ENCODE measurements around the gene PROZ. TPM values are rescaled to one million over a fixed set of nuclear protein-coding genes. Genes with fewer than 3 reads are reported as not detected.

The PROZ gene
- total RNA-seq, 2 experiments from 2014 or later: not detected

- peaks cover 6% of the 10 kb centered on the region for H3K9me3 Mint-ChIP-seq
- intact Hi-C loops (cut with micrococcal nuclease): no loop called here
- H3K4me1 Mint-ChIP-seq (ENCODE audit: low read depth): peaks cover 5% of the 10 kb centered on the region
- no peaks in the 10 kb centered on the region for H3K27me3 Mint-ChIP-seq
- peaks cover 3% of the 10 kb centered on the region for H3K36me3 Mint-ChIP-seq
- POLR2A ChIA-PET: no interaction called here
- DNase-seq: no peak
- H3K27ac Mint-ChIP-seq: no peak overlapping the region
- no peak overlapping the region for H3K4me3 Mint-ChIP-seq
- CTCF ChIA-PET: no interaction called here
Measured at GRCh38 chr13:113140677-113141600, 17.5 kb upstream of the PROZ start.

DNA sequence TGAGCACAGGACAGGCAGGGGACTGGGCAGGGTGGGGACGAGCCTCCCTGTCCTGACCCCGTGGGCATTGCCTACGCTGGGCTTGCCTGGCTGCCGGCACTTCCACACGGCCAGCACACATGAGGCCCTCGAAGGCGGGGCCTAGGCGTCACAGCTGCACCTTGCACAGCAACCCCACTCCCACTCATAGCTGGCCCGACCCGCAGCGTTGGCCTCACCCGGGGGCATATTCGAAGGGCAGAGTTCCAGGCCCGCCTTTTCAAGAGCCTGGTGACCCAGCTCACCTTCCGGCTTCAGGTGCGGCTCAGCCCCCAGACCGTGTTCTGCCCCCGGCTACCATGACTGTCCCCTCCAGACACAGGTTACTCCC, 16.9 kb upstream of the PROZ start:
- POLR2A ChIA-PET: no interaction called here
- Mint-ChIP-seq H3K9me3 (peaks cover 8% of the 10 kb centered on the region), H3K4me1 (ENCODE audit: low read depth) (peaks cover 5% of the 10 kb centered on the region), H3K36me3 (peaks cover 3% of the 10 kb centered on the region), H3K4me3 (no peak overlapping the region), H3K27ac (no peak overlapping the region), H3K27me3 (no peaks in the 10 kb centered on the region)
- DNase-seq: no peak
- intact Hi-C loops (cut with micrococcal nuclease): no loop called here
- CTCF ChIA-PET: no interaction called here

- Mint-ChIP-seq H3K27ac (no peak overlapping the region), H3K9me3 (peaks cover 8% of the 10 kb centered on the region), H3K36me3 (peaks cover 3% of the 10 kb centered on the region), H3K4me1 (ENCODE audit: low read depth) (peaks cover 5% of the 10 kb centered on the region), H3K4me3 (no peak overlapping the region), H3K27me3 (no peaks in the 10 kb centered on the region)
- no peak for DNase-seq
- intact Hi-C loops (cut with micrococcal nuclease): no loop called here
- CTCF ChIA-PET: no interaction called here
- POLR2A ChIA-PET: no interaction called here
Measured at GRCh38 chr13:113142876-113143275, 15.6 kb upstream of the PROZ start.

DNA sequence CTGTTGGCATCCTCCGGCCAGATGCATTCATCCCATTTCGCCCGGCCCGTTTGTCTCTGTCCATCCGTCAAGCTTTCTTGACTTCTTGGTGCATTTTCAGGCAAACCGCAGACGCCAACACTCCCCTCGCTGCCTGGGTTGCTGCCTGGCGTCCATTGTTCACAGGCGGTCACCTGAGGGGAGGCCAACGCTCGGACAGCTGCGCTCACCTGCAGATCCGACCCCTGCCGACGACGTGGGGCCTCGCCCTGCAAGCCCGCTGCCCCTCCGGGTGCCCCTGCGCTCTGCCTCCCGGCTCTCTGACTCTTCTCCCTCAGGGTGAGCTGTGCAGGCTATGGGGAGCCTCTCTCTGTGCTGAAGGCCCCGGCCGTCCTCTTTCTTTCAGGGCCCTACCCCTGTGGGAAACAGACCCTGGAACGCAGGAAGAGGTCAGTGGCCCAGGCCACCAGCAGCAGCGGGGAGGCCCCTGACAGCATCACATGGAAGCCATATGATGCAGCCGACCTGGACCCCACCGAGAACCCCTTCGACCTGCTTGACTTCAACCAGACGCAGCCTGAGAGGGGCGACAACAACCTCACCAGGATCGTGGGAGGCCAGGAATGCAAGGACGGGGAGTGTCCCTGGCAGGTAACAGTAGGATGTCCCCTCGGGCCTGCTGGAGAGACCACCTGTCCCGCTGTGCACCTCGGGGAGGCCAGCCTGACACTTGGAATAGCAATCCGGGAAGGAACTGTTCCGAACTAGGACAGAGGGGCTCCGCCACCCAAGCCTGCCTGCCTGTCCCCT, 14.8 kb upstream of the PROZ start:
- ChIA-PET POLR2A (no interaction called here), CTCF (no interaction called here)
- Mint-ChIP-seq H3K27ac (no peak overlapping the region), H3K36me3 (peaks cover 3% of the 10 kb centered on the region), H3K4me3 (no peak overlapping the region), H3K27me3 (no peaks in the 10 kb centered on the region), H3K4me1 (ENCODE audit: low read depth) (peaks cover 5% of the 10 kb centered on the region), H3K9me3 (peaks cover 8% of the 10 kb centered on the region)
- DNase-seq: no peak
- intact Hi-C loops (cut with micrococcal nuclease): no loop called here

GRCh38 chr13:113144255-113144629, 14.2 kb upstream of the PROZ start:
- POLR2A ChIA-PET: no interaction called here
- intact Hi-C loops (cut with micrococcal nuclease): no loop called here
- Mint-ChIP-seq H3K36me3 (peaks cover 3% of the 10 kb centered on the region), H3K9me3 (peaks cover 8% of the 10 kb centered on the region), H3K27ac (no peak overlapping the region), H3K27me3 (no peaks in the 10 kb centered on the region), H3K4me1 (ENCODE audit: low read depth) (peaks cover 5% of the 10 kb centered on the region), H3K4me3 (no peak overlapping the region)
- CTCF ChIA-PET: no interaction called here
- DNase-seq: peak; percentile 1

DNA sequence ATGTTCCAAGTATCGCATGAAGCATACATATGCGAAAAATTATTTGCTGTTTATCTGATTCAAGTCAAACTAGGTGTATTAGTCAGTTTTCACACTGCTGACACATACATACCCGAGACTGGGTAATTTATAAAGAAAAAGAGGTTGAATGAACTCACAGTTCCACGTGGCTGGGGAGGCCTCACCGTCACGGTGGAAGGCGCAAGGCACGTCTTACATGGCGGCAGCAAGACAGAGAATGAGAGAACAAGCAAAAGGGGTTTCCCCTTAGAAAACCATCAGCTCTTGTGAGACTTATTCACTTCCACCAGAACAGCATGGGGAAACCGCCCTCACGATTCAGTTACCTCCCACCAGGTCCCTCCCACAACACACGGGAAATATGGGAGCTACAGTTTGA, 13.0 kb upstream of the PROZ start:
- Mint-ChIP-seq H3K9me3 (peaks cover 8% of the 10 kb centered on the region), H3K4me3 (no peak overlapping the region), H3K27me3 (no peaks in the 10 kb centered on the region), H3K36me3 (peaks cover 3% of the 10 kb centered on the region), H3K4me1 (ENCODE audit: low read depth) (peaks cover 5% of the 10 kb centered on the region), H3K27ac (peak overlapping the region; percentile 42)
- ChIA-PET CTCF (no interaction called here), POLR2A (no interaction called here)
- peak; percentile 78 for DNase-seq
- intact Hi-C loops (cut with micrococcal nuclease): no loop called here

- peaks cover 5% of the 10 kb centered on the region for H3K4me1 Mint-ChIP-seq (ENCODE audit: low read depth)
- DNase-seq: peak; percentile 14
- H3K9me3 Mint-ChIP-seq: peaks cover 8% of the 10 kb centered on the region
- H3K4me3 Mint-ChIP-seq: no peak overlapping the region
- H3K27me3 Mint-ChIP-seq: peaks cover 1% of the 10 kb centered on the region
- POLR2A ChIA-PET: no interaction called here
- H3K36me3 Mint-ChIP-seq: peaks cover 3% of the 10 kb centered on the region
- peak overlapping the region; percentile 42 for H3K27ac Mint-ChIP-seq
- intact Hi-C loops (cut with micrococcal nuclease): no loop called here
- CTCF ChIA-PET: no interaction called here
Measured at GRCh38 chr13:113145911-113146598, 12.4 kb upstream of the PROZ start.

DNA sequence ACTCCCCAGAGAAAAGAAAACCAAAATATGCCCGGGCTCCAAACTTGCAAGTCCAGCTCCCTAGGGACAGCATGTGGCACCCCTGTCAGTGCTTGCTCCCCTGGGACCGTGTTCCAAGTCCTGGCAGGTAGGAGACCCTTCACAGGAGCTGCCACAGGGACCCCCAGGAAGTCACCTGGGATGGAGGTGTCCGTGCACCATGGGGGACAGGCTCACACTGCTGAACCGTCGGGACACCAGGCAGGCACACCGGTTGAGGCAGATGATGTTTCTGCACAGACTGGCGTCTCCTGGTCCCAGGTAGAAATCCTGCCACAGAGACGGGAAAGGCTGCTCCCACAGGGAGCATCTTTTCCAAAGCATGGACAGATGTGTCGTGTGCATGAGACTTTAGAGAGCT, 11.7 kb upstream of the PROZ start:
- Mint-ChIP-seq H3K27me3 (peaks cover 2% of the 10 kb centered on the region), H3K36me3 (peaks cover 3% of the 10 kb centered on the region), H3K4me3 (no peak overlapping the region), H3K27ac (no peak overlapping the region), H3K9me3 (peaks cover 8% of the 10 kb centered on the region), H3K4me1 (ENCODE audit: low read depth) (peaks cover 7% of the 10 kb centered on the region)
- ChIA-PET CTCF (no interaction called here), POLR2A (no interaction called here)
- intact Hi-C loops (cut with micrococcal nuclease): no loop called here
- DNase-seq: peak; percentile 2

- peak; percentile 4 for DNase-seq
- ChIA-PET POLR2A (no interaction called here), CTCF (no interaction called here)
- H3K4me3 Mint-ChIP-seq: no peak overlapping the region
- peaks cover 2% of the 10 kb centered on the region for H3K27me3 Mint-ChIP-seq
- no peak overlapping the region for H3K27ac Mint-ChIP-seq
- H3K4me1 Mint-ChIP-seq (ENCODE audit: low read depth): peaks cover 9% of the 10 kb centered on the region
- H3K9me3 Mint-ChIP-seq: peaks cover 8% of the 10 kb centered on the region
- H3K36me3 Mint-ChIP-seq: peaks cover 3% of the 10 kb centered on the region
- intact Hi-C loops (cut with micrococcal nuclease): no loop called here
Measured at GRCh38 chr13:113147206-113147605, 11.2 kb upstream of the PROZ start.

- Mint-ChIP-seq H3K9me3 (peaks cover 8% of the 10 kb centered on the region), H3K4me3 (no peak overlapping the region), H3K36me3 (peaks cover 3% of the 10 kb centered on the region), H3K27me3 (peaks cover 2% of the 10 kb centered on the region), H3K27ac (no peak overlapping the region), H3K4me1 (ENCODE audit: low read depth) (peaks cover 19% of the 10 kb centered on the region)
- intact Hi-C loops (cut with micrococcal nuclease): no loop called here
- POLR2A ChIA-PET: no interaction called here
- CTCF ChIA-PET: no interaction called here
- DNase-seq: peak; percentile 1
Measured at GRCh38 chr13:113148407-113148806, 10.0 kb upstream of the PROZ start.

DNA sequence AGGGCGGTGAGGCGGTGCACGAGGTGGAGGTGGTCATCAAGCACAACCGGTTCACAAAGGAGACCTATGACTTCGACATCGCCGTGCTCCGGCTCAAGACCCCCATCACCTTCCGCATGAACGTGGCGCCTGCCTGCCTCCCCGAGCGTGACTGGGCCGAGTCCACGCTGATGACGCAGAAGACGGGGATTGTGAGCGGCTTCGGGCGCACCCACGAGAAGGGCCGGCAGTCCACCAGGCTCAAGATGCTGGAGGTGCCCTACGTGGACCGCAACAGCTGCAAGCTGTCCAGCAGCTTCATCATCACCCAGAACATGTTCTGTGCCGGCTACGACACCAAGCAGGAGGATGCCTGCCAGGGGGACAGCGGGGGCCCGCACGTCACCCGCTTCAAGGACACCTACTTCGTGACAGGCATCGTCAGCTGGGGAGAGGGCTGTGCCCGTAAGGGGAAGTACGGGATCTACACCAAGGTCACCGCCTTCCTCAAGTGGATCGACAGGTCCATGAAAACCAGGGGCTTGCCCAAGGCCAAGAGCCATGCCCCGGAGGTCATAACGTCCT, 9.4 kb upstream of the PROZ start:
- intact Hi-C loops (cut with micrococcal nuclease): no loop called here
- DNase-seq: peak; percentile 2
- peaks cover 20% of the 10 kb centered on the region for H3K4me1 Mint-ChIP-seq (ENCODE audit: low read depth)
- peaks cover 2% of the 10 kb centered on the region for H3K27me3 Mint-ChIP-seq
- H3K36me3 Mint-ChIP-seq: peaks cover 3% of the 10 kb centered on the region
- ChIA-PET CTCF (no interaction called here), POLR2A (no interaction called here)
- H3K4me3 Mint-ChIP-seq: no peak overlapping the region
- H3K27ac Mint-ChIP-seq: no peak overlapping the region
- peaks cover 8% of the 10 kb centered on the region for H3K9me3 Mint-ChIP-seq
